NB4 (cell line): ENCODE data around the gene SLC38A10.

Experiments
- DNase-seq: peaks from one replicate; pipeline ENCODE4 v3.0.0; 2010; ENCODE audit warnings: low read depth
- H3K4me3 ChIP-seq: one replicate; pipeline ENCODE4 v1.5.1; 2011; ENCODE audit warnings: mild to moderate bottlenecking, low read depth, low read length, moderate library complexity
- CTCF ChIP-seq: IDR thresholded peaks from one replicate; pipeline ENCODE4 v1.5.1; 2012; ENCODE audit warnings: low read depth, low read length
- MAX ChIP-seq: IDR thresholded peaks from 2 replicates; pipeline ENCODE4 v1.6.1; 2011; ENCODE audit warnings: low read depth, low read length
- MYC ChIP-seq: IDR thresholded peaks from 2 replicates; pipeline ENCODE4 v1.6.1; 2011; ENCODE audit warnings: low read depth, low read length
- POLR2A ChIP-seq: IDR thresholded peaks from 2 replicates; pipeline ENCODE4 v1.6.1; 2011; ENCODE audit warnings: mild to moderate bottlenecking; ENCODE audit not compliant: insufficient read length; ENCODE audit errors: extremely low read depth

SLC38A10 gene

GRCh38 chr17:81250286-81251093 lies 44.6 kb downstream of the SLC38A10 start:
- TF ChIP-seq MYC, result no peak
- TF ChIP-seq CTCF, result no peak
- TF ChIP-seq POLR2A, result no peak
- TF ChIP-seq MAX, result no peak
- no peak overlapping the region for H3K4me3 ChIP-seq
- no peak for DNase-seq

- no peak overlapping the region for H3K4me3 ChIP-seq
- DNase-seq, result no peak
- TF ChIP-seq POLR2A, result no peak
- TF ChIP-seq MYC, result no peak
- no peak for TF ChIP-seq CTCF
- TF ChIP-seq MAX, result no peak
Measured at GRCh38 chr17:81249223-81250040, 45.7 kb downstream of the SLC38A10 start.

GRCh38 chr17:81248649-81249048 lies 46.5 kb downstream of the SLC38A10 start:
- no peak overlapping the region for H3K4me3 ChIP-seq
- TF ChIP-seq MAX (no peak), CTCF (no peak), POLR2A (no peak), MYC (no peak)
- no peak for DNase-seq

- DNase-seq, result no peak
Measured at GRCh38 chr17:81247339-81247990, 47.6 kb downstream of the SLC38A10 start.

GRCh38 chr17:81246679-81247338 lies 48.3 kb downstream of the SLC38A10 start:
- TF ChIP-seq MAX (no peak), MYC (no peak), CTCF (no peak), POLR2A (no peak)

More at GRCh38 chr17:81247339-81247990, 47.6 kb downstream of the SLC38A10 start:
- no peak overlapping the region for H3K4me3 ChIP-seq
- TF ChIP-seq MAX, result no peak

More at GRCh38 chr17:81246679-81247338, 48.3 kb downstream of the SLC38A10 start:
- H3K4me3 ChIP-seq, result no peak overlapping the region
- DNase-seq, result no peak
